ENCODE results near the gene PKD1.

The PKD1 gene

DNA sequence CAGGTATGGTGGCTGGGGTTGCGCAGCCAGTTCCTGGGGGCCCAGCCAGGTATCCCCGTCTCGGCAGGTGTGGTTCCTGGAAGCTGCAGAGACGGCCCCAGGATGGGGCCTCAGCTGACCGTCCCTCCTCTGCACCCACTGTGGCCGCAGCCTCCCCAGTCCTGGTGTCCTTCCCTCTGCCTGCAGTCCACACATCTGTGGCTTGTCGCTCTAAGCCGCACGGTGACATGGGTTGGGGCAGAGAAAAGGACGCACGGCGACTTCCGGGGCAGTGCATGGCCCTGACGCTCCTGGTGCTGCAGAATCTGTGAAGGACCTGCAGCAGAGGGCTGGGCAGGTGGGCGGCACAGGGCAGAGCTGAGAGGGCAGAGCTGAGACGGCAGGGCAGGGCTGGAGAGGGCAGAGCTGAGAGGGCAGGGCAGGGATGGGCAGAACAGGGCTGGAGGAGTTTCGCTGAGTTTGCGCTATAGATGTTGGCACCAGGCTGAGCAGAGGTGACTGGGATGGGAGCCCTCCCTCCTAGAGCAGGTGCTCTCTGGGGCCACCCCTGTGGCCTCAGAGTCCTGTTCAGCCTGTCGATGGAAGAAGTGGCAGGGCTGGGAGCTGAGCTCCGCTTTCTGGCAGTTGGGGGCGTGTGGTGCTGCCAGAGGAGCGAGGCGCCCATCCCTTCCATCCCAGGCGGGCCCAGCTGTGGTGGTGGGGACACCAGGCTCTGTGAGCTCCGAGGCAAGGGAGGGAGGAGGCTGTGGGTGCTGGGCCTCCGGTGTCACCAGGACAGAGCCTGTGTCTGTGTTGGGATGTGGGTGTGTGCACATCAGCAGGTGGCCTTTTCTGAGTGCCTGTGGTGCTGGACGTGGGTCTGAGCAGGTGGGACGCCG lies 64.9 kb downstream of the PKD1 start:
- no peak for DNase-seq

- no peak for DNase-seq
These were observed 69.6 kb downstream of the PKD1 start for GRCh38 chr16:2066139-2066538.

DNA sequence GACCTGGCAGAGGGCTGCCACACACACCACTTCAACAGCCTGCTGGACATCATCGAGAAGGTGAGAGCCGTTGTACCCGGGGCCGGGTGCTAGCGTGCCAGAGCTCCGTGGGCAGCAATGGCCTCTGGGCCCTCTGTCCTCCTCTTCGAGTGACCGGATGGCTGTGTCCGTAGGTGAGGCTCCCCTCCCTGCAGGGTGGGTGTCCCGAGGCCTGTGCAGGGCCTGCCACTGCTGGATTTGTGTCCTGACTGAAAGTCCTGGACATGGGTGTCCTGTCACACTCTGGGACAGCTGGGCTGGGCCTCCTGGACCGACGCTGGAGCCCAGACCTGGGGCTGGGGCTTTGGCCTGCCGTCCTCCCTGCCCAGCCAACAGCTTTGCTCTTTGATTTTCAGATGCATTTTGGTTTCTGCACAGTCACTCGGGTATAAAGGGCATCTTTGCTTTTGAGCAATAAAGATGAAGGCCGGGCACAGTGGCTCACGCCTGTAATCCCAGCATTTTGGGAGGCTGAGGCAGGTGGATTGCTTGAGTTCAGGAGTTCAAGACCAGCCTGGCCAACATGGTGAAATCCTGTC lies 71.2 kb downstream of the PKD1 start:
- no peak for DNase-seq

- no peak for DNase-seq
These were observed 71.8 kb downstream of the PKD1 start for GRCh38 chr16:2063861-2064260.

DNA sequence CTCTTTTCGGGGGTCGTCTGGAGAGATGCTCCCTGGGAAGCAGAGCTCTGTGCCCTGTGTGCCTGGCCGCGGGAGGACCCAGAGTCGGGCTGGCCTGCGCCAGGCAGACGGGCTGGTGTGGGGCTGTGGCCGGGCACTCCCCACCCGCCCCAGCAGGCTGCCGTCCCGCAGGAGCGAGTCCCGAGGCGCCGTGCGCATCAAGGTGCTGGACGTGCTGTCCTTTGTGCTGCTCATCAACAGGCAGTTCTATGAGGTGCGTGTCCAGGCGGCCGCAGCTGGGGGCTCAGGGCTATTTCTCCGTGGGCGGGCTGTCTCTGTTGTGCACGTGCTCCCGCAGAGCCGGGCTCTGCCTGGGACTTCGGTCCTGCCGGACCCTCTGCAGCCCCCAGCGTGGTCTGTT lies 72.9 kb downstream of the PKD1 start:
- no peak for DNase-seq

GRCh38 chr16:2061526-2061925 lies 74.2 kb downstream of the PKD1 start:
- no peak for DNase-seq

- DNase-seq, result no peak
These were observed 74.7 kb downstream of the PKD1 start for GRCh38 chr16:2061023-2061422.

GRCh38 chr16:2060346-2060745 lies 75.4 kb downstream of the PKD1 start:
- no peak for DNase-seq

DNA sequence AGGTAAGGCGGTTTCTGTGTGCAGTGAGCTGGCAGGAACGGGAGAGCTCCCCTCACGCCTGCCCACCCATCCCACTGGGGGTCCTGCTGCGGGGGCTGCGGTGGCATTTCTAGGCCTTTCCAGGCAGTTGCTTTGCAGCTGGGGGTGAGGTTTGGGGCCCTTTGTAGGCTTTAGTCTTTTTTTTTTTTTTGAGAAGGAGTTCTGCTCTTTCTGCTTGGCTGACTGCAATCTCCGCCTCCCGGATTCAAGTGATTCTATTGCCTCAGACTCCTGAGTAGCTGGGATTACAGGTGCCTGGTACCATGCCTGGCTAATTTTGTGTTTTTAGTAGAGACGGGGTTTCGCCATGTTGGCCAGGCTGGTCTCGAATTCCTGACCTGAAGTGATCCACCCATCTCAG lies 76.8 kb downstream of the PKD1 start:
- no peak for DNase-seq

DNA sequence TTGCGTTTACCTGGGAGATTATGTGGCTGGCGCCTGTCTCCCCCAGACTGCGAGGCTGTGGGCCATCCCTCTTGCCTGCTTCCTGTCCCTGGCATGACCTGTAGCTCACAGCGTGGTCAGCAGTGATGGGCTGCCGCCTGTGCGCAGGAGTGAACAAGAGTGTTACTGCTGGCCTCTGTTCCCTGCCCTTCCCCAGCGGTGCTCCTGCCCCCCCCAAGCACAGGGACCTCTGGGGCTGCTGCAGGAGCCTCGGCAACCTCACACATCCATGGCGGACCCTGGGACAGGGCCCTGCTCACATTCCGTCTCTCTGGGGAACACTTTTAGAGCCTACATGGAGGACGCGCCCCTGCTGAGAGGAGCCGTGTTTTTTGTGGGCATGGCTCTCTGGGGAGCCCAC lies 77.3 kb downstream of the PKD1 start:
- DNase-seq, result no peak

DNA sequence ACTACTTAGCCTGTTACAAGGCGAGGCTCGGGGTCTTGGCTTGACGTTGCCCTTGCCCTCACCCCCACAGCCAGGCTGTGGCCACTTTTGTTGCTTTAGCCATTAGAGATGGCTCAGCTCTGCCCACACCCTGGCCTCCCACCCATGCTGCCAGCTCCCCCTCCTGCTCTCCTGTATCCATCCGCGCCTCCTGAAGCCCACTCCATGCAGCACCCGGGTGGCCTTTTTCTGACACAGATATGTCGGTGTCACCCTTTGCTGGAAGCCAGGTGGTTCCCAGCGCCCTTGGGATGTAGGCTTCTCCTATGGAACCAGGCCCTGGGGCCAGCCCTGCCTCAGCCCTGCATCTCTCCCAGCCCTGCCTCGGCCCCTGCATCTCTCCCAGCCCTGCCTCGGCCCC lies 78.3 kb downstream of the PKD1 start:
- DNase-seq, result no peak

DNA sequence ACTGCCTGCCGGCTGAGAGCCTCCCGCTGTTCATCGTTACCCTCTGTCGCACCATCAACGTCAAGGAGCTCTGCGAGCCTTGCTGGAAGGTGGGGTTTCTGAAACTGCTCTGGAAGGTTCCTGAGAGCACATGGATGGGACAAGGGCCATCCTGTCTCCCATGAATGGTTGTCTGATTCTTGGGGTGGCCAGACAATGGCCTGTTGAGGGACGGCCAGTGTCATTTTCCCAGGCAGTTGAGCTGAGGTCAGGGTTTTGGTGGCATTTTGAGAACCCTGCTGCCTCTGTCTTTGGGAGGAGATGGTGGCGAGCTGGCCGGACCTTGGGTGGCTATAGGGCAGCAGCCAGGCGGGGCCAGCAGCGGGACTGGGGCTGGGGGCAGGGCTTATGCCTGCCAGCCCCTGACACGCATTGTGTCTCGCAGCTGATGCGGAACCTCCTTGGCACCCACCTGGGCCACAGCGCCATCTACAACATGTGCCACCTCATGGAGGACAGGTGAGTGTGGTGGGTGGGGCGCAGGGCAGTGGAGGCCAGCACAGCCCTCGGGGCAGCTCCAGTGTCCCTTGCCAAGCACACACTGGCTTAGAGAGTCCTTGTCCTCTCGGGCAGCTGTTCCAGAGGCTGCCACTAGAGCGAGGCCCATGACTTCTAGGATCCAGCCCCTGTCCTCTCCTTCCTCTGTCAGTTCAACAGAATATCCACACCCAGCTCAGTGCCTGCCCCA lies 78.9 kb downstream of the PKD1 start:
- DNase-seq, result no peak

- no peak for DNase-seq
These were observed 79.6 kb downstream of the PKD1 start for GRCh38 chr16:2056077-2056476.

GRCh38 chr16:2054543-2055245 lies 81.0 kb downstream of the PKD1 start:
- DNase-seq, result no peak

DNA sequence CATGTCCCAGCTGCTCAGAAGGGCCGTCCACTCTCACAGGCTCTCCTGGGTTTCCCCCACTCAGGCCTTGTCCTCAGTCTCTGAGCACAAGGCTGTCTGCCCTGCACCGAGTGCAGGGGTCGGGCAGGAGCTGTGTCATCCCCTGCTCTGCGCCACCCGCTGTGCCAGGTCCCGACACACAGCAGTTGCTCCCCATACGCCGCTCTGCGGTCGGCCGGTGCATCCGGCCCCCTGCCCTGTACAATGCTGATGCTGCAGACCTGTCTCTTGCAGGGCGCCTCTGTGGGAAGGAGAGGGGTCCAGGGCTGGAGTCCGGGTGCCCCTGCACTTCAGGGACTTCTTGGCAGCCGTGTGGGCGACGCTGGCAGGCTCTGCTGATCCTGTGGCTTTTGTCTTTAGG lies 81.8 kb downstream of the PKD1 start:
- DNase-seq, result no peak

- no peak for DNase-seq
These were observed 82.5 kb downstream of the PKD1 start for GRCh38 chr16:2053211-2053610.

GRCh38 chr16:2048116-2048543 lies 87.6 kb downstream of the PKD1 start:
- DNase-seq, result no peak

GRCh38 chr16:2047330-2048115 lies 88.2 kb downstream of the PKD1 start, which contains the start of the genes NTHL1 and TSC2:
NTHL1 (minus strand) TSS chr16:2047834; CDS start chr16:2047823, 11 bp downstream.
TSC2 (plus strand) TSS chr16:2047985; CDS start chr16:2048616, 631 bp downstream.
- DNase-seq, result peak; percentile 93

DNA sequence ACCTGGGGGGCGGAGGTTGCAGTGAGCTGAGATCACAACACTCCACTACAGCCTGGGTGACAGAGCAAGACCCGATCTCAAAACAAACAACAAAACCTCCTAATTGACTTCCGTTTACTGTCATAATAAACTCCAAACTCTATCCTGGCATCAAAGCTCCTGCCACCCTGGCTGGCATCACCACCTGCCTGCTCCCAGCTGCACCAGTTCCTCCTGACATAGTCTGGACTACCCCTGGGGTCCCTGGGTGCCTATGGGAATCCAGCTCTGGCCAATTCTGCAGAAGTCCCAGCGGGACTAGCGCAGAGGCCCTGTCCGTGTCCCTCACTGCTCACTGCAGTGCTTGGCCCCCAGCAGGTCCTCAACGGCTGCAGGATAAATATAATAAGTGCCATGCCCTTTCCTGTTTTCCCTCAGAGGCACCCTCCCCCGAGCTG lies 88.8 kb downstream of the PKD1 start:
- DNase-seq, result no peak

GRCh38 chr16:2045965-2046892 lies 89.5 kb downstream of the PKD1 start:
- DNase-seq, result no peak

DNA sequence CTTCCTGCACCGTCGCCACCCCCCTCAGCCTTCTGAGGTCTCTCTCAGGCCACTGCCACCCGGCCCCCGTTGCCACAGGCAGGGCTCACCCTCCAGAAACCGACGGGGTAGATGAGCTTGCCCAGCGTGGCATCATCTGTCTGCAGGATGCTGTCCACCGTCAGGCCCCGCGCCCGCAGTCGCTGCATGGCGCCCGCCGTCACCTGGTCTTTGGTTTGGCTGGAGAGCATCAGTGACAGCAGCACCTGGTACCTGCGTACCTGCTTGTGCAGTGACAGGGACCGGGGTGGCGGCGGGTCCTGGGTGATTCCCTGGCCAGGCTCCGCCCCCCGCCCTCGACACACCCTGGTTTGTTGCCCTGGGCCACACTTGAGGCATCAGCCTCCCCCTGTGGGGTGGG lies 91.2 kb downstream of the PKD1 start:
- no peak for DNase-seq
